Measurements from ENCODE around the gene ICAM1. TPM values are rescaled to one million over a fixed set of nuclear protein-coding genes. Genes with fewer than 3 reads are reported as not detected.

ICAM1 gene
- polyA plus RNA-seq, 1 donor (not counting 4 experiments of a cell fraction or from before 2014, with no cell fraction given) = 0.30 TPM

GRCh38 chr19:10255358-10255757 lies 15.6 kb upstream of the ICAM1 start:
- dilution Hi-C loops (cut with MboI; ENCODE audit: extremely low pct_ligation_motif_present, low sequenced_read_pairs) = no loop called here
- peaks cover 26 to 29% of the 10 kb centered on the region in 2 experiments for H3K36me3 ChIP-seq (ENCODE audit: control insufficient read depth in 2 of 2, extremely low read depth in 1 of 2, insufficient read depth in 2 of 2, low read length in 2 of 2)
- no peaks in the 10 kb centered on the region for H4K20me1 ChIP-seq (ENCODE audit: control insufficient read depth, extremely low read depth, insufficient read depth, low read length)
- H2AFZ ChIP-seq (ENCODE audit: control insufficient read depth, low read length) = no peak overlapping the region
- H3K4me3 ChIP-seq (ENCODE audit: control insufficient read depth in 2 of 3, extremely low read depth in 1 of 3, insufficient read depth in 2 of 3, low read depth in 1 of 3, low read length in 3 of 3) = no peak overlapping the region
- no peaks in the 10 kb centered on the region for H3K27me3 ChIP-seq (ENCODE audit: control insufficient read depth, extremely low read depth, insufficient read depth, low read length)
- no peaks in the 10 kb centered on the region for H3K9me3 ChIP-seq (ENCODE audit: control insufficient read depth, low read depth, low read length)
- H3K9me1 ChIP-seq (ENCODE audit: control insufficient read depth, extremely low read depth, insufficient read depth, low read length) = no peaks in the 10 kb centered on the region
- DNase-seq (ENCODE audit: low read depth, low spot score) (no peak), FAIRE-seq (no peak)
- no peak overlapping the region for H3K27ac ChIP-seq (ENCODE audit: control insufficient read depth, insufficient read depth, low read length)
- H3K4me2 ChIP-seq (ENCODE audit: control insufficient read depth, extremely low read depth, insufficient read depth, low read depth, low read length) = no peak overlapping the region
- TF ChIP-seq CTCF (optimal IDR thresholded peaks at IDR 0.05 in 1 of 3, IDR thresholded peaks at IDR 0.05 in 1 of 3, conservative IDR thresholded peaks at IDR 0.05 in 1 of 3; ENCODE audit: extremely low read depth in 1 of 3, insufficient read depth in 2 of 3, low read length in 3 of 3) (no peak), EZH2 (IDR thresholded peaks at IDR 0.05; ENCODE audit: low read length) (no peak)
- peaks cover 16% of the 10 kb centered on the region for H3K79me2 ChIP-seq (ENCODE audit: control insufficient read depth, insufficient read depth, low read length)
- H3K4me1 ChIP-seq (ENCODE audit: control insufficient read depth, extremely low read depth, insufficient read depth, low read length) = peaks cover 22% of the 10 kb centered on the region
- no peak overlapping the region for H3K9ac ChIP-seq (ENCODE audit: control insufficient read depth, extremely low read depth, insufficient read depth, low read length)

- Histone ChIP-seq H3K79me2 (ENCODE audit: control insufficient read depth, insufficient read depth, low read length) (peaks cover 16% of the 10 kb centered on the region), H3K27me3 (ENCODE audit: control insufficient read depth, extremely low read depth, insufficient read depth, low read length) (no peaks in the 10 kb centered on the region), H3K9ac (ENCODE audit: control insufficient read depth, extremely low read depth, insufficient read depth, low read length) (no peak overlapping the region), H4K20me1 (ENCODE audit: control insufficient read depth, extremely low read depth, insufficient read depth, low read length) (no peaks in the 10 kb centered on the region), H3K27ac (ENCODE audit: control insufficient read depth, insufficient read depth, low read length) (no peak overlapping the region), H2AFZ (ENCODE audit: control insufficient read depth, low read length) (no peak overlapping the region), H3K4me3 (ENCODE audit: control insufficient read depth in 2 of 3, extremely low read depth in 1 of 3, insufficient read depth in 2 of 3, low read depth in 1 of 3, low read length in 3 of 3) (no peak overlapping the region), H3K9me1 (ENCODE audit: control insufficient read depth, extremely low read depth, insufficient read depth, low read length) (no peaks in the 10 kb centered on the region), H3K36me3 (ENCODE audit: control insufficient read depth in 2 of 2, extremely low read depth in 1 of 2, insufficient read depth in 2 of 2, low read length in 2 of 2) (peaks cover 26 to 29% of the 10 kb centered on the region in 2 experiments), H3K4me2 (ENCODE audit: control insufficient read depth, extremely low read depth, insufficient read depth, low read depth, low read length) (no peak overlapping the region), H3K9me3 (ENCODE audit: control insufficient read depth, low read depth, low read length) (no peaks in the 10 kb centered on the region), H3K4me1 (ENCODE audit: control insufficient read depth, extremely low read depth, insufficient read depth, low read length) (peaks cover 27% of the 10 kb centered on the region)
- TF ChIP-seq EZH2 (IDR thresholded peaks at IDR 0.05; ENCODE audit: low read length) (no peak), CTCF (optimal IDR thresholded peaks at IDR 0.05 in 1 of 3, IDR thresholded peaks at IDR 0.05 in 1 of 3, conservative IDR thresholded peaks at IDR 0.05 in 1 of 3; ENCODE audit: extremely low read depth in 1 of 3, insufficient read depth in 2 of 3, low read length in 3 of 3) (no peak)
- DNase-seq (ENCODE audit: low read depth, low spot score) (no peak), FAIRE-seq (no peak)
- dilution Hi-C loops (cut with MboI; ENCODE audit: extremely low pct_ligation_motif_present, low sequenced_read_pairs) = no loop called here
These were observed 14.4 kb upstream of the ICAM1 start for GRCh38 chr19:10256551-10256950.
